ENCODE measurements around the gene FAM186B.

DNA sequence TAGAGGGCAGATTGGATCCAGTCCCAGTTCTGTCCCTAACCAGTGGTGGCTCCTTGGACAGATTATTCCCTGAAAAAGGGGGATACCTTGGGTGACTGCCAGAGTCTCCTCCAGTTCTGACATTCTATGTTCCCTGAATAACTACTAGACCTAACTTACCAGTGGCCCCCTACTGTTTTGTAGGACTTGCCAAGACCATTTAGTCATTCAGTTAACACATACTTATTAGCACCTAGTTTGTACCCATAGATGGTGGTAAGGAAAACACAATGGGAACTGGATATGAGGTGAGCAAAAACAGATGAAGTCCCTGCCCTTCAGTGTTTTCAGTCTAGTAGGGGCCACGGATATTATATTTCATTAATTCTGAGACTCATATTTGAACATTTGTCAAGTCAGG lies 21.4 kb upstream of the FAM186B start:
- TF ChIP-seq GATA2 (IDR thresholded peaks at IDR 0.05; ENCODE audit: low read depth, low read length) (no peak), GATA3 (IDR thresholded peaks at IDR 0.05; ENCODE audit: low read depth, low read length) (no peak)

Measured in SH-SY5Y (cell line).